T-cell (primary cell): ENCODE results near the gene ZBTB2. TPM values are rescaled to one million over a fixed set of nuclear protein-coding genes. Genes with fewer than 3 reads are reported as not detected.

ENCODE experiments used
- ATAC-seq, 4 experiments: fragments of 200-7000 bp in 3 of 4; fragments of 150-1000 bp in 1 of 4; cut with Tn5 transposase; replicated peaks in 1 of 4; 1 replicate in 3 of 4; 2 replicates in 1 of 4; pipeline ENCODE4 v1.10.0; 2021; ENCODE audit warnings: moderate library complexity in 3 of 4, mild to moderate bottlenecking in 2 of 4, moderate number of reproducible peaks in 1 of 4
- CTCF ChIA-PET, 2 donors: fragments of 300-600 bp; sonication (Branson Sonifier 250); formaldehyde crosslinking; loops; one replicate each; lab custom pipeline; 2022; ENCODE audit warnings: antibody characterized with exemption in 2 of 2; lab: Charles Lee
- POLR2A ChIA-PET, 2 donors: fragments of 300-600 bp; sonication (Branson Sonifier 250); formaldehyde crosslinking; loops; one replicate each; lab custom pipeline; 2022; ENCODE audit warnings: antibody characterized with exemption in 2 of 2; lab: Charles Lee
- DNase-seq, 35 experiments: peaks; one replicate each; pipeline versions ENCODE4 v3.0.0 to v3.0.0-alpha.2; 2013 to 2023
- H3K27ac ChIP-seq: one replicate; pipeline ENCODE4 v1.5.1; 2013; ENCODE audit warnings: low read length
- H3K27me3 ChIP-seq, 2 experiments: replicated peaks in 1 of 2; 1 replicate in 1 of 2; 2 replicates in 1 of 2; pipeline versions ENCODE4 v1.6.1 to v1.7.0; 2013; ENCODE audit warnings: low read length in 1 of 2, mixed read lengths in 1 of 2; ENCODE audit not compliant: control insufficient read depth in 2 of 2, insufficient read depth in 2 of 2; ENCODE audit errors: extremely low read depth in 1 of 2
- H3K36me3 ChIP-seq, 2 donors: 1 replicate in 1 of 2; 2 replicates in 1 of 2; pipeline versions ENCODE4 v1.6.1 to v1.7.0; 2013; ENCODE audit warnings: low read length in 1 of 2; ENCODE audit not compliant: control insufficient read depth in 2 of 2, insufficient read depth in 1 of 2; ENCODE audit errors: extremely low read depth in 1 of 2
- H3K4me1 ChIP-seq, 2 experiments: 1 replicate in 1 of 2; 2 replicates in 1 of 2; pipeline versions ENCODE4 v1.6.1 to v1.7.0; 2013; ENCODE audit warnings: low read length in 2 of 2, mixed read lengths in 1 of 2; ENCODE audit not compliant: insufficient read depth in 2 of 2, control insufficient read depth in 1 of 2; ENCODE audit errors: extremely low read depth in 1 of 2
- H3K4me3 ChIP-seq, 2 donors: 1 replicate in 1 of 2; 2 replicates in 1 of 2; pipeline versions ENCODE4 v1.5.1 to v1.7.0; 2013; ENCODE audit warnings: mild to moderate bottlenecking in 2 of 2, low read length in 1 of 2, moderate library complexity in 1 of 2; ENCODE audit not compliant: control insufficient read depth in 1 of 2; ENCODE audit errors: extremely low read depth in 1 of 2
- H3K9me3 ChIP-seq: 2 replicates; pipeline ENCODE4 v1.7.0; 2013
- H3K27ac Mint-ChIP-seq, 2 donors: one replicate each; pipeline ENCODE4 v1.8.0; 2020 to 2021; ENCODE audit warnings: mild to moderate bottlenecking in 2 of 2, mixed read lengths in 2 of 2
- H3K27me3 Mint-ChIP-seq, 2 donors: one replicate each; pipeline ENCODE4 v1.8.0; 2021 to 2022; ENCODE audit warnings: mixed read lengths in 2 of 2
- H3K36me3 Mint-ChIP-seq: one replicate; pipeline ENCODE4 v1.8.0; 2021; ENCODE audit warnings: mixed read lengths
- H3K4me1 Mint-ChIP-seq, 3 donors: one replicate each; pipeline ENCODE4 v1.8.0; 2020 to 2022; ENCODE audit warnings: mixed read lengths in 3 of 3, mild to moderate bottlenecking in 1 of 3
- H3K4me3 Mint-ChIP-seq, 3 donors: one replicate each; pipeline ENCODE4 v1.8.0; 2020 to 2022; ENCODE audit warnings: mild to moderate bottlenecking in 3 of 3, mixed read lengths in 3 of 3, moderate library complexity in 3 of 3
- H3K9me3 Mint-ChIP-seq, 3 donors: one replicate each; pipeline ENCODE4 v1.8.0; 2020 to 2022; ENCODE audit warnings: mixed read lengths in 3 of 3
- WGBS: methylation state at CpG from one replicate; pipeline ENCODE4 v1.1.5; 2013; ENCODE audit warnings: missing lambda C conversion rate; ENCODE audit not compliant: insufficient coverage; 5-methylcytosine and 5-hydroxymethylcytosine counted together
- total RNA-seq, 35 experiments: library from RNA in 6 of 35; stranded (reverse) in 6 of 35; fragments of 120-200 nt in 1 of 35; gene quantifications; one replicate each; pipeline versions ENCODE4 v1.2.1 to v1.2.4 and lab custom pipeline; 2013 to 2026

ZBTB2 gene
- total RNA-seq, 5 donors from 2014 or later (not counting 1 experiment from before 2014, with no cell fraction given), result 16.1 to 28.3 (median 27.4) TPM

DNA sequence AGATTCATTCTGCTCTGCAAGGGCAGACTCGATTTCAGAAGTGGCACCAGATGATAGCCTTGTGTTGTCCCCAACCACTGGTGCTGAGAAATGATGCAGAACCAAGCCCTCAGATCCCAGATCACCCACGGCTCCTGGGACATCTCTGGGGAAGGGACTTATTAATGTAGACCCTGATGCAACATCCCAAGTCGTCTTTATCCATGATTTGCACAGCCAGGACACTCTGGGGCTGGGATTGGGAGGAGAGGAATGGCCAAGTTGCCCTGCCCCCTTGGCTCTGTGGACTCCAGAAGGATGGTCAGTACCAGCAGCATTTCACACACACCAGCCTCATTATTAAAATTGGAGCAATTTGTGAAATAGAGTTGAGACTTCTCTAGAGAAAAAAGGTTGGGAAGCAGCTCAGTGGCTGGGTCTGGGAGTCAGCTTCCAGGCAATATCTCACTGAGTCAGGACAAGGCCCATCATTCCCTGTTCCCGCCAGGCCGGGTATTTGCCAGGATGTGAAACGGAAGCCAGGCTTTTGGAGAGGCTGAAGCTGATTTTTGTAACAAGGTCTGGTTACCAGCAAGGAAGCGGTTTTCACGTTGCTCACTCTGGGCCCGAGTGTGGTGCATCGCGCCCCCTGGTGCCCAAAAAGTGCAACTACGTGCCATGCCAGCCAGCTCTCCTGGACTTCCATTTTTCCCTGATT lies 67.4 kb downstream of the ZBTB2 start:
- Mint-ChIP-seq H3K27ac (no peak overlapping the region), H3K36me3 (no peaks in the 10 kb centered on the region), H3K4me3 (peak overlapping the region in 2 of 3 donors; percentile 28 to 81), H3K27me3 (peaks cover 46 to 56% of the 10 kb centered on the region in 2 donors), H3K9me3 (no peaks in the 10 kb centered on the region), H3K4me1 (peaks cover 19 to 28% (median 25%) of the 10 kb centered on the region in 3 donors)
- ChIA-PET CTCF (interaction anchor here (0.5 to 7.2 kb wide), 25 partner anchors 11 to 1589 kb away, joined by 3 to 149 read pairs (median 4); partner anchors contain the start of gene RMND1 (in 1 of the 2)), POLR2A (no interaction called here)
- Histone ChIP-seq H3K27ac (no peak overlapping the region), H3K27me3 (peaks cover 2 to 39% of the 10 kb centered on the region in 2 experiments), H3K4me3 (no peak overlapping the region), H3K4me1 (peaks cover 2 to 19% of the 10 kb centered on the region in 2 experiments), H3K9me3 (no peaks in the 10 kb centered on the region), H3K36me3 (no peaks in the 10 kb centered on the region)
- DNase-seq (peak; percentile 24 to 82 (median 64)), ATAC-seq (peak; percentile 65 to 81 (median 80))
- 16% methylated on average over 11 of the region's 12 CpGs for WGBS

DNA sequence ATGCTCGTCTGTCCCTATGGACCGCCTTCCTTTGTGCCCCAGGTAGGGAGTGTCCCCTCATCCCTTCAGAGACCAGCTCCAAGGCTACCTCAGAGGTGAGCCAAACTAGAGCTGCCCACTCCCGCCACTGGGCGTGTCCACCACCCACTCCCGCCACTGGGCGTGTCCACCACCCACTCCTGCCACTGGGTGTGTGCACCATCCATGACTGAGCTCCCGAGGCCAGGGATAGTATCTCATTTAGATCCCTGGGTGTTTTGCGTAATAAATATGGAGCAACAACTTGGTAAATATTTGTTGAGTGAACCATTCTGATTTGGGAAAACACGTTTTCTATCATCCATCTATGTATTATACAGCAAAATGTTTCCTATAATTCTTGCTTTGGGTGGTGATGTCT lies 68.8 kb downstream of the ZBTB2 start:
- WGBS, result 92% methylated on average over 4 of the region's 9 CpGs
- ATAC-seq, result no peak
- H3K4me1 Mint-ChIP-seq, result peaks cover 19 to 28% (median 25%) of the 10 kb centered on the region in 3 donors

DNA sequence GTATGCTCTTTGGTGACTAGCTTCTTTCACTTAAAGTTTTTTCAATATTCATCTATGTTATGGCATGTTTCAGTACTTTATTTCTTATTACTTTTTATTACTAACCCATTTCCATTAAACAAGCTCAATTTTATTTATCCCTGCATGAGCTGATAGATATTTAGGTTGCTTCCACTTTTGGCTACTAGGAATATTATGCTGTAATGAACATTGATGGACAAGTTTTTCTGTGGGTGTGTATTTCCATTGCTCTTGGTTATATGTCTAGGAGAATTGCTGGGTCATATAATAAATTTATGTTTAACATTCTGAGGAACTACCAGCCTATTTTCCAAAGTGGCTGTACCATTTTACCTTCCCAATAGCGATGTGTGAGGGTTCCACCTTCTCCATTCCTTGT lies 69.9 kb downstream of the ZBTB2 start:
- no peak overlapping the region for H3K4me3 Mint-ChIP-seq
- ATAC-seq (no peak), DNase-seq (no peak)
- no CpG with 5 or more reads among the region's 1 CpG for WGBS
- peaks cover 19 to 28% (median 25%) of the 10 kb centered on the region in 3 donors for H3K4me1 Mint-ChIP-seq
- Histone ChIP-seq H3K9me3 (no peaks in the 10 kb centered on the region), H3K27me3 (peaks cover 2 to 34% of the 10 kb centered on the region in 2 experiments), H3K4me1 (peaks cover 2 to 19% of the 10 kb centered on the region in 2 experiments), H3K27ac (no peak overlapping the region), H3K4me3 (no peak overlapping the region), H3K36me3 (no peaks in the 10 kb centered on the region)
- CTCF ChIA-PET, result interaction anchor here (0.6 to 7.1 kb wide), 8 partner anchors 21 to 1242 kb away, joined by 3 to 83 read pairs (median 4); no protein-coding TSS in a partner anchor
- H3K9me3 Mint-ChIP-seq, result no peaks in the 10 kb centered on the region
- peaks cover 36 to 37% of the 10 kb centered on the region in 2 donors for H3K27me3 Mint-ChIP-seq
- POLR2A ChIA-PET, result no interaction called here
- H3K27ac Mint-ChIP-seq, result no peak overlapping the region
- H3K36me3 Mint-ChIP-seq, result no peaks in the 10 kb centered on the region

More for the DNA sequence above, 68.8 kb downstream of the ZBTB2 start:
- H3K27ac Mint-ChIP-seq, result no peak overlapping the region
- Histone ChIP-seq H3K36me3 (no peaks in the 10 kb centered on the region), H3K4me1 (peaks cover 2 to 19% of the 10 kb centered on the region in 2 experiments), H3K27me3 (peaks cover 2 to 37% of the 10 kb centered on the region in 2 experiments), H3K27ac (no peak overlapping the region), H3K4me3 (no peak overlapping the region), H3K9me3 (no peaks in the 10 kb centered on the region)
- H3K9me3 Mint-ChIP-seq, result no peaks in the 10 kb centered on the region
- ChIA-PET CTCF (interaction anchor here (1.0 to 7.2 kb wide), 3 partner anchors 27 to 431 kb away, joined by 3 to 149 read pairs (median 83); no protein-coding TSS in a partner anchor), POLR2A (no interaction called here)
- DNase-seq, result no peak
- H3K27me3 Mint-ChIP-seq, result peaks cover 43 to 49% of the 10 kb centered on the region in 2 donors
- H3K4me3 Mint-ChIP-seq, result no peak overlapping the region
- H3K36me3 Mint-ChIP-seq, result no peaks in the 10 kb centered on the region

DNA sequence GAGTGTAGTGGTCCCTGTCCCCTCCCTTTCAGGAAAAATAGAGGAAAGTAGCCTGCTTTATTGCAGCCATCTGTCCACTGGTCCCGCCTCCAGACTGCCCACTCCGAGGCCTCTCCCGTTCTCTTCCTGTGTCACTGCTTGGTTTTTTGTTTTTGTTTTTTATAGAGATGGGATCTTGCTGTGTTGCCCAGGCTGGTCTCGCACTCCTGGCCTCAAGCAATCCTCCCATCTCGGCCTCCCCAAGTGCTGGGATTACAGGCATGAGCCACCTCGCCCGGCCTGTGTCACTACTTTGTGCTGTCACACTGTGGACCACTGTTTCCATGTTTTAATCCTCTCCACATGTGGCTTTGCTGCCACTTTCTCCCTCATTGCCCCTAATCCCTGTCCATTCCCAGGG lies 71.2 kb downstream of the ZBTB2 start:
- 74% methylated on average over 3 of the region's 7 CpGs for WGBS
- H3K27ac ChIP-seq, result no peak overlapping the region
- Mint-ChIP-seq H3K36me3 (peaks cover 2% of the 10 kb centered on the region), H3K9me3 (peaks cover 0 to 7% (median 5%) of the 10 kb centered on the region in 3 donors), H3K27ac (no peak overlapping the region), H3K4me1 (peaks cover 11 to 18% (median 16%) of the 10 kb centered on the region in 3 donors), H3K4me3 (no peak overlapping the region), H3K27me3 (peaks cover 29 to 30% of the 10 kb centered on the region in 2 donors)
- H3K36me3 ChIP-seq, result no peaks in the 10 kb centered on the region
- ChIA-PET POLR2A (no interaction called here), CTCF (interaction anchor here (1.7 to 7.1 kb wide), 2 partner anchors 428 kb away, joined by 8 to 83 read pairs; no protein-coding TSS in a partner anchor)
- ATAC-seq (no peak), DNase-seq (no peak)
- no peak overlapping the region for H3K4me3 ChIP-seq
- H3K9me3 ChIP-seq, result no peaks in the 10 kb centered on the region
- peaks cover 0 to 28% of the 10 kb centered on the region in 2 experiments for H3K27me3 ChIP-seq
- H3K4me1 ChIP-seq, result peaks cover under 1 to 10% of the 10 kb centered on the region in 2 experiments

DNA sequence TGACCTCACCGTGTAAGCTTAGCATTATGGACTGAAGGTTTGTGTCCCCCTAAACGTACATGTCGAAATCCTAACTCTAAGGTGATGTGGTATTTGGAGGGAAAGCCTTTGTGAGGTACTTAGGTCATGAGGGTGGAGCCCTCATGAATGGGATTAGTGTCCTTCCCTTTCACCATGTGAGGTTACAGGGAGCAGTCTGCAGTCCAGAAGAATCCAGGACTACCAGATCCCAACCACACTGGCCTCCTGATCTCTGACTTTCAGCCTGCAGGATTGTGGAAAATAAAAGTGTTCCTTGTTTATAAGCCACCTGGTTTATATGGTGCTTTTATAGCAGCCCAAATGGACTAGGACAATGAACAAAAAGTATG lies 73.4 kb downstream of the ZBTB2 start:
- Mint-ChIP-seq H3K27me3 (peaks cover 15 to 18% of the 10 kb centered on the region in 2 donors), H3K36me3 (peaks cover 2% of the 10 kb centered on the region), H3K4me3 (no peak overlapping the region), H3K9me3 (peaks cover 0 to 7% (median 5%) of the 10 kb centered on the region in 3 donors), H3K27ac (no peak overlapping the region), H3K4me1 (no peaks in the 10 kb centered on the region)
- Histone ChIP-seq H3K4me1 (no peaks in the 10 kb centered on the region), H3K27ac (no peak overlapping the region), H3K36me3 (no peaks in the 10 kb centered on the region), H3K9me3 (no peaks in the 10 kb centered on the region), H3K4me3 (no peak overlapping the region), H3K27me3 (peaks cover 0 to 14% of the 10 kb centered on the region in 2 experiments)
- 90% methylated on average over 3 of the region's 3 CpGs for WGBS
- CTCF ChIA-PET, result interaction anchor here in 1 of 2 donors (0.5 to 1.2 kb wide), 2 partner anchors 8 to 44 kb away, joined by 3 to 4 read pairs; no protein-coding TSS in a partner anchor
- POLR2A ChIA-PET, result interaction anchor here in 1 of 2 donors (0.6 kb wide), 1 partner anchor 36 kb away, joined by 4 read pairs; no protein-coding TSS in a partner anchor
- DNase-seq (no peak), ATAC-seq (no peak)
